K562 (cell line): ENCODE measurements around the gene XYLB. TPM values are rescaled to one million over a fixed set of nuclear protein-coding genes. Genes with fewer than 3 reads are reported as not detected.

ENCODE experiments used
- ATAC-seq: fragments of 200-7000 bp; cut with Tn5 transposase; 3 replicates; pipeline ENCODE4 v1.9.1; 2020; ENCODE audit warnings: moderate library complexity
- BruUV-seq: library from RNA; stranded (reverse); fragments of 400-500 nt; replicated peaks from 2 replicates; lab custom pipeline; 2021; lab: Mats Ljungman, UMichigan
- CTCF ChIA-PET: fragments of 300-600 bp; formaldehyde crosslinking; extraction: SDS; loops from one replicate; lab custom pipeline; 2021; ENCODE audit warnings: low intra/inter-chr PET ratio; lab: Yijun Ruan, JAX
- POLR2A ChIA-PET: fragments of 300-600, 350-650 bp; sonication (Branson Sonifier 250); formaldehyde crosslinking; extraction: SDS; loops from one replicate; lab custom pipeline; 2021; ENCODE audit warnings: antibody characterized with exemption, inconsistent platforms; lab: Yijun Ruan, JAX
- DNase-seq, 4 experiments: peaks; one replicate each; pipeline versions ENCODE4 v3.0.0 to v3.0.0-alpha.2; 2011 to 2018; ENCODE audit warnings: low spot score in 3 of 4, mixed read lengths in 3 of 4; ENCODE audit errors: extremely low read depth in 1 of 4
- FAIRE-seq: peaks from 2 replicates; lab custom pipeline; 2011; peaks lifted over from hg19 to GRCh38; lab: Jason Lieb, UNC
- H2AFZ ChIP-seq: 2 replicates; pipeline ENCODE4 v1.6.0; 2011; ENCODE audit warnings: low read depth, low read length, control low read depth, inconsistent platforms
- H3K27ac ChIP-seq: fragments of 200-600 bp; 3 replicates; pipeline ENCODE4 v1.8.0; 2011; ENCODE audit warnings: low read depth, mild to moderate bottlenecking, control low read depth, inconsistent platforms, low read length, moderate library complexity, mixed read lengths; ENCODE audit errors: extremely low read depth
- H3K27me3 ChIP-seq, 2 experiments: fragments of 300-600 bp in 1 of 2; 2 replicates in 1 of 2; 3 replicates in 1 of 2; pipeline versions ENCODE4 v1.6.0 to v1.8.0; 2011; ENCODE audit warnings: inconsistent platforms in 2 of 2, low read length in 2 of 2, mild to moderate bottlenecking in 1 of 2, mixed read lengths in 1 of 2, moderate library complexity in 1 of 2; ENCODE audit not compliant: control insufficient read depth in 2 of 2, insufficient read depth in 2 of 2
- H3K36me3 ChIP-seq: fragments of 300-600 bp; 3 replicates; pipeline ENCODE4 v1.8.0; 2011; ENCODE audit warnings: mild to moderate bottlenecking, low read length, inconsistent platforms; ENCODE audit not compliant: control insufficient read depth, insufficient read depth
- H3K4me1 ChIP-seq, 2 experiments: fragments of 200-600 bp in 1 of 2; replicated peaks in 1 of 2; 2 replicates in 1 of 2; 3 replicates in 1 of 2; pipeline versions ENCODE4 v1.5.1 to v1.8.0; 2011; ENCODE audit warnings: inconsistent platforms in 2 of 2, low read length in 2 of 2, mild to moderate bottlenecking in 1 of 2, mixed read lengths in 1 of 2, moderate library complexity in 1 of 2; ENCODE audit not compliant: control insufficient read depth in 2 of 2, insufficient read depth in 2 of 2
- H3K4me2 ChIP-seq: 2 replicates; pipeline ENCODE4 v1.6.1; 2011; ENCODE audit warnings: low read length, control low read depth, inconsistent platforms, mixed read lengths; ENCODE audit not compliant: insufficient read depth
- H3K4me3 ChIP-seq: fragments of 200-600 bp; sonication (generic), shearing (Covaris generic); 2 replicates; pipeline ENCODE4 v1.5.1; 2016; ENCODE audit warnings: control low read depth, inconsistent platforms
- H3K79me2 ChIP-seq: fragments of 200-600 bp; 3 replicates; pipeline ENCODE4 v1.8.0; 2011; ENCODE audit warnings: low read length, inconsistent platforms; ENCODE audit not compliant: control insufficient read depth, insufficient read depth
- H3K9ac ChIP-seq, 2 experiments: 2 replicates each; pipeline versions ENCODE4 v1.6.0 to v1.6.1; 2011; ENCODE audit warnings: low read depth in 2 of 2, low read length in 2 of 2, control low read depth in 1 of 2, inconsistent platforms in 1 of 2, mild to moderate bottlenecking in 1 of 2, mixed read lengths in 1 of 2; ENCODE audit not compliant: insufficient read depth in 1 of 2
- H3K9me1 ChIP-seq: one replicate; pipeline ENCODE4 v1.6.0; 2011; ENCODE audit warnings: inconsistent platforms, mild to moderate bottlenecking, low read length, moderate library complexity; ENCODE audit not compliant: control insufficient read depth, insufficient read depth
- H3K9me3 ChIP-seq: replicated peaks from 2 replicates; pipeline ENCODE4 v1.5.1; 2011; ENCODE audit warnings: low read depth, low read length, inconsistent platforms; ENCODE audit not compliant: control insufficient read depth, insufficient read depth
- H4K20me1 ChIP-seq: replicated peaks from 2 replicates; pipeline ENCODE4 v1.6.1; 2011; ENCODE audit warnings: low read length, inconsistent platforms, mixed read lengths; ENCODE audit not compliant: control insufficient read depth, insufficient read depth
- CEBPG ChIP-seq, 3 experiments: fragments of 200-800 bp in 1 of 3; sonication (Bioruptor generic) in 1 of 3; sonication (generic) in 1 of 3; formaldehyde crosslinking in 1 of 3; IDR thresholded peaks in 2 of 3; conservative IDR thresholded peaks in 1 of 3; 2 replicates each; pipeline versions ENCODE4 v1.6.1 to v1.8.0; 2016 to 2022; ENCODE audit warnings: missing compliant biosample characterization in 2 of 3, missing genetic modification characterization in 2 of 3, mild to moderate bottlenecking in 1 of 3, missing genetic modification reagents in 1 of 3
- FIP1L1 ChIP-seq: fragments of 200-400 bp; formaldehyde crosslinking; IDR thresholded peaks from 2 replicates; pipeline ENCODE4 v1.6.1; 2018; ENCODE audit warnings: mild to moderate bottlenecking, low read depth, low read length; ENCODE audit not compliant: poor library complexity, severe bottlenecking
- KLF10 ChIP-seq: fragments of 250-450 bp; sonication (Bioruptor Pico); IDR thresholded peaks from 2 replicates; pipeline ENCODE4 v1.6.1; 2021; ENCODE audit warnings: matching md5 sums
- KLF13 ChIP-seq: fragments of 450-650 bp; IDR thresholded peaks from 2 replicates; pipeline ENCODE4 v1.6.1; 2016; ENCODE audit warnings: missing genetic modification characterization, low read depth, mild to moderate bottlenecking, missing compliant biosample characterization, moderate library complexity, borderline replicate concordance
- NR2C2 ChIP-seq, 2 experiments: fragments of 200-800 bp in 1 of 2; sonication (Bioruptor generic) in 1 of 2; sonication (generic) in 1 of 2; formaldehyde crosslinking in 1 of 2; IDR thresholded peaks; 2 replicates each; pipeline versions ENCODE4 v1.6.1 to v1.8.0; 2016 to 2022; ENCODE audit warnings: mild to moderate bottlenecking in 1 of 2, missing compliant biosample characterization in 1 of 2, missing genetic modification characterization in 1 of 2, missing genetic modification reagents in 1 of 2
- RHOXF2B ChIP-seq: fragments of 250-450 bp; sonication (Bioruptor Pico); conservative IDR thresholded peaks from 2 replicates; pipeline ENCODE4 v1.5.1; 2021
- TCFL5 ChIP-seq: fragments of 250-450 bp; sonication (Bioruptor Pico); conservative IDR thresholded peaks from 2 replicates; pipeline ENCODE4 v1.6.1; 2021; ENCODE audit warnings: mild to moderate bottlenecking, moderate library complexity, matching md5 sums
- ZNF324 ChIP-seq: fragments of 250-450 bp; sonication (Bioruptor Pico); IDR thresholded peaks from 2 replicates; pipeline ENCODE4 v1.4.0; 2020; ENCODE audit warnings: mild to moderate bottlenecking
- ZNF347 ChIP-seq: fragments of 450-650 bp; formaldehyde crosslinking; IDR thresholded peaks from 2 replicates; pipeline ENCODE4 v1.4.0; 2020; ENCODE audit warnings: low read depth, mild to moderate bottlenecking, moderate library complexity
- WGBS: fragments of 100-300 bp; shearing (Covaris generic); methylation state at CpG from one replicate; pipeline ENCODE4 v1.1.6; 2016; ENCODE audit warnings: low coverage, mixed read lengths; ENCODE audit not compliant: insufficient coverage; ENCODE audit errors: missing lambda C conversion rate; 5-methylcytosine and 5-hydroxymethylcytosine counted together
- in situ Hi-C: fragments of 300-500 bp; cut with MboI; formaldehyde crosslinking; loops from 4 replicates; pipeline ENCODE4 v1.15.0; 2018; ENCODE audit warnings: inconsistent platforms, mixed read lengths
- intact Hi-C: fragments of 100-400 bp; cut with micrococcal nuclease; formaldehyde crosslinking; loops from 2 replicates; pipeline ENCODE4 v1.14.2; 2022
- polyA plus RNA-seq, 8 experiments: library from polyadenylated mRNA; depleted of rRNA in 4 of 8; stranded (reverse) in 5 of 8; unstranded in 3 of 8; fragments of >200 nt; fragmentation: Nextera tagmentation in 2 of 8; fragmentation: Illumina TruSeq in 1 of 8; extraction: Ambion mirVana in 2 of 8; extraction: Trizol in 1 of 8; gene quantifications; 2 replicates each; pipeline versions ENCODE4 v1.2.1 to v1.2.3, GENCODE V29; 2011 to 2014; ENCODE audit warnings: inconsistent platforms in 1 of 8, missing spikeins in 1 of 8
- total RNA-seq, 7 experiments: library from RNA; depleted of rRNA in 6 of 7; stranded (reverse); fragments of >200 nt in 6 of 7; fragmentation: Illumina TruSeq in 2 of 7; extraction: Trizol in 2 of 7; gene quantifications; 2 replicates each; pipeline versions ENCODE4 v1.2.1 to v1.2.3, GENCODE V29; 2011 to 2021; ENCODE audit warnings: low replicate concordance in 1 of 7
- TF ChIP-seq, protein P1 (sequence below), 2 experiments: IDR thresholded peaks in 1 of 2; conservative IDR thresholded peaks in 1 of 2; 2 replicates each; pipeline ENCODE4 v1.6.1; 2016; ENCODE audit warnings: low read depth in 2 of 2, mild to moderate bottlenecking in 1 of 2, missing compliant biosample characterization in 1 of 2, missing genetic modification characterization in 1 of 2, moderate library complexity in 1 of 2
- TF ChIP-seq, protein P2 (sequence below): fragments of 450-650 bp; formaldehyde crosslinking; IDR thresholded peaks from 2 replicates; pipeline ENCODE4 v1.4.0; 2020; ENCODE audit warnings: mild to moderate bottlenecking, moderate library complexity
- TF ChIP-seq, protein P3 (sequence below): fragments of 450-650 bp; IDR thresholded peaks from 2 replicates; pipeline ENCODE4 v1.6.1; 2014; ENCODE audit warnings: low read depth, mild to moderate bottlenecking, moderate library complexity, borderline replicate concordance

The XYLB gene
- total and polyA plus RNA-seq, 9 of the 15 experiments (the other 6 are each of a cell fraction or from before 2014, with no cell fraction given) = 4.0 to 20.2 (median 13.2) TPM

GRCh38 chr3:38331257-38332022 is 15.1 kb upstream of the XYLB start:
- BruUV-seq = no TSS peak
- FAIRE-seq (no peak), DNase-seq (no peak), ATAC-seq (no peak)
- Histone ChIP-seq H3K4me3 (no peak overlapping the region), H3K4me2 (no peak overlapping the region), H4K20me1 (no peaks in the 10 kb centered on the region), H3K79me2 (no peaks in the 10 kb centered on the region), H3K27ac (no peak overlapping the region), H3K36me3 (no peaks in the 10 kb centered on the region), H3K9ac (no peak overlapping the region), H3K9me3 (peaks cover 7% of the 10 kb centered on the region; the same call in 1 of the 2 replicates), H3K4me1 (peaks cover 0 to 8% of the 10 kb centered on the region in 2 experiments; a peak in 3 of 5 replicates), H2AFZ (no peak overlapping the region; the same call in 1 of the 2 replicates), H3K9me1 (no peaks in the 10 kb centered on the region), H3K27me3 (peaks cover 12 to 16% of the 10 kb centered on the region in 2 experiments; a peak in 4 of 5 replicates)
- in situ Hi-C loops (no loop called here), intact Hi-C loops (no loop called here)
- CTCF ChIA-PET = interaction anchor here (0.6 kb wide), 1 partner anchor 13 kb away, joined by 3 read pairs; no protein-coding TSS in a partner anchor
- POLR2A ChIA-PET = no interaction called here
- WGBS = 7% methylated on average over 4 of the region's 4 CpGs
- TF ChIP-seq KLF10 (CRISPR knock-in tag) = no peak
- TF ChIP-seq FIP1L1 = no peak
- TF ChIP-seq RHOXF2B (CRISPR knock-in tag) = no peak
- TF ChIP-seq, protein P1, sequence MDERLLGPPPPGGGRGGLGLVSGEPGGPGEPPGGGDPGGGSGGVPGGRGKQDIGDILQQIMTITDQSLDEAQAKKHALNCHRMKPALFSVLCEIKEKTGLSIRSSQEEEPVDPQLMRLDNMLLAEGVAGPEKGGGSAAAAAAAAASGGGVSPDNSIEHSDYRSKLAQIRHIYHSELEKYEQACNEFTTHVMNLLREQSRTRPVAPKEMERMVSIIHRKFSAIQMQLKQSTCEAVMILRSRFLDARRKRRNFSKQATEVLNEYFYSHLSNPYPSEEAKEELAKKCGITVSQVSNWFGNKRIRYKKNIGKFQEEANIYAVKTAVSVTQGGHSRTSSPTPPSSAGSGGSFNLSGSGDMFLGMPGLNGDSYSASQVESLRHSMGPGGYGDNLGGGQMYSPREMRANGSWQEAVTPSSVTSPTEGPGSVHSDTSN (CRISPR knock-in tag; IDR thresholded peaks at IDR 0.05; ENCODE audit: low read depth) = no peak
- TF ChIP-seq, protein P1 (tag; conservative IDR thresholded peaks at IDR 0.05; ENCODE audit: low read depth) = peak; percentile 93
- TF ChIP-seq TCFL5 = no peak
- TF ChIP-seq, protein P2, sequence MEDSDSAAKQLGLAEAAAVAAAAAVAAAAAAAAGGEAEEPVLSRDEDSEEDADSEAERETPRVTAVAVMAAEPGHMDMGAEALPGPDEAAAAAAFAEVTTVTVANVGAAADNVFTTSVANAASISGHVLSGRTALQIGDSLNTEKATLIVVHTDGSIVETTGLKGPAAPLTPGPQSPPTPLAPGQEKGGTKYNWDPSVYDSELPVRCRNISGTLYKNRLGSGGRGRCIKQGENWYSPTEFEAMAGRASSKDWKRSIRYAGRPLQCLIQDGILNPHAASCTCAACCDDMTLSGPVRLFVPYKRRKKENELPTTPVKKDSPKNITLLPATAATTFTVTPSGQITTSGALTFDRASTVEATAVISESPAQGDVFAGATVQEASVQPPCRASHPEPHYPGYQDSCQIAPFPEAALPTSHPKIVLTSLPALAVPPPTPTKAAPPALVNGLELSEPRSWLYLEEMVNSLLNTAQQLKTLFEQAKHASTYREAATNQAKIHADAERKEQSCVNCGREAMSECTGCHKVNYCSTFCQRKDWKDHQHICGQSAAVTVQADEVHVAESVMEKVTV (CRISPR knock-in tag) = no peak
- TF ChIP-seq, protein P3, sequence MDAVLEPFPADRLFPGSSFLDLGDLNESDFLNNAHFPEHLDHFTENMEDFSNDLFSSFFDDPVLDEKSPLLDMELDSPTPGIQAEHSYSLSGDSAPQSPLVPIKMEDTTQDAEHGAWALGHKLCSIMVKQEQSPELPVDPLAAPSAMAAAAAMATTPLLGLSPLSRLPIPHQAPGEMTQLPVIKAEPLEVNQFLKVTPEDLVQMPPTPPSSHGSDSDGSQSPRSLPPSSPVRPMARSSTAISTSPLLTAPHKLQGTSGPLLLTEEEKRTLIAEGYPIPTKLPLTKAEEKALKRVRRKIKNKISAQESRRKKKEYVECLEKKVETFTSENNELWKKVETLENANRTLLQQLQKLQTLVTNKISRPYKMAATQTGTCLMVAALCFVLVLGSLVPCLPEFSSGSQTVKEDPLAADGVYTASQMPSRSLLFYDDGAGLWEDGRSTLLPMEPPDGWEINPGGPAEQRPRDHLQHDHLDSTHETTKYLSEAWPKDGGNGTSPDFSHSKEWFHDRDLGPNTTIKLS = no peak
- TF ChIP-seq NR2C2 (CRISPR knock-in tag; IDR thresholded peaks at IDR 0.05) = no peak
- no peak for TF ChIP-seq NR2C2 (tag; IDR thresholded peaks at IDR 0.05)
- TF ChIP-seq ZNF347 (CRISPR knock-in tag) = no peak
- no peak for TF ChIP-seq KLF13 (tag)
- TF ChIP-seq CEBPG (CRISPR knock-in tag; IDR thresholded peaks at IDR 0.05) = peak; percentile 51; the same call in 1 of the 2 replicates
- peak; percentile 81 to 89 for TF ChIP-seq CEBPG (tag; conservative IDR thresholded peaks at IDR 0.05 in 1 of 2, IDR thresholded peaks at IDR 0.05 in 1 of 2)
- no peak for TF ChIP-seq ZNF324 (CRISPR knock-in tag)
